T47D (cell line): Measurements from ENCODE around the gene RBMY1D.
"Not testable (repeated sequence)": the region's sequence is repeated elsewhere in the genome, so short reads cannot be mapped to it uniquely, and the experiment has no call there.

Source experiments
- DNase-seq, 2 experiments: peaks; one replicate each; pipeline versions ENCODE4 v3.0.0 to v3.0.0-alpha.2; 2011 to 2012; ENCODE audit warnings: low read depth in 1 of 2, low spot score in 1 of 2
- JUND ChIP-seq: IDR thresholded peaks from 2 replicates; pipeline ENCODE4 v1.6.1; 2012; ENCODE audit warnings: low read depth
- in situ Hi-C: cut with HindIII; loops from 2 replicates; pipeline ENCODE4 v1.10.0; 2016; ENCODE audit warnings: low sequenced_read_pairs, low pct_unique_long_range_greater_than_20kb

The RBMY1D gene

GRCh38 chrY:21894426-21894825 lies at the start of gene RBMY1D:
TSS of gene RBMY1D (minus strand) at chrY:21894526. CDS start at chrY:21892513, 2,013 bp downstream.
- DNase-seq, in situ Hi-C loops: not testable (repeated sequence)

GRCh38 chrY:21917932-21918331 lies 23.6 kb upstream of the RBMY1D start, which contains the start of gene RBMY1E:
TSS of gene RBMY1E (minus strand) at chrY:21918032. CDS start at chrY:21916054, 1,978 bp downstream.
- DNase-seq, in situ Hi-C loops: not testable (repeated sequence)

DNA sequence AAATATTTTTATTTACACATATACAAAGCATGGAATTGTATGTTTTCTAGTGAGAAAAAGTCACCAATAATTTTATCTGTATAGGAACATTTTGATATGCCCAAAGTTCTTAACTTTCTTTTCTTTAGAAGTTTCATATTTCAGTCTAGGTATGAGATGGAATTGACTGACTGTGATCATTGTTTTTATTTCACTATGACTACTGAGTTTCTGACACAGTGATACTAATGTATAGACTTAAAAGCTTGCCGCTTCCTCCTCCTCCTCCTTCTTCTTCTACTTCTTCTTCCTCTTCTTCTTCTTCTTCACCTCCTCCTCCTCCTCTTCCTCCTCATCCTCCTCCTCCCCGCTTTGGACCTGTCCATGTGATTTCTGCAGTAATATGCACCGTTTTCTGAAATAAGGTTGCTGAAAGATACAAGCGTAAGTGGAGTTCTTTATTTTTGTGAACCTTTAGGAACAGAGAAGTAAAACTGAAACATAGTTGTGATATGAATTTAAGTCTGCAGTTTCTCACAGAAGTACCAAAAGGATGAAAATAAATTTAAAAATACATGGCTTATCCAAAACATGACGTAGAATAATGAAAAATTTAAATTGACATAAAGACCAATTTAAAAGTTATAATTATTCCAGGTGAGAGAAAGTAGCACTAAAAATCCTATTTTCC lies 24.8 kb downstream of the RBMY1D start:
- in situ Hi-C loops, DNase-seq: not testable (repeated sequence)

DNA sequence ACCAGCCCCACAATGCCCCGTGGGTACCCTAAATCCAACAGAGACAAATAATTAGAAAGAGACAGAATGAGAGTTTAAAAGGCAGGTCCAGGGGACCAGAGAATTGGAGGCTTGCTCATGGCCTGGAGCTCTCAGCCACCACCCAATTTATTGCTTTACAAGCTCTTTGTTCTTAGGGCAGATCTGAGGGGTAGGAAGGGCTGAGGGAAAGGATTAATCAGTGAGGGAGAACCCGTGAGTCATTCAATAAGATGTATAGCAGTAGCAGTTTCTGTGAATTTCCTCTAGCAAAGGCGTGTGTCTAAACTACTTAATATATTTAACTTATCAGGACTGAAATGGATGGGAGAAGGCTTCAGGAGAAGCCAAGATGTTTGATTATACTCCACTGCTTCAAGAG lies 48.8 kb downstream of the RBMY1D start:
- DNase-seq, result no peak
- in situ Hi-C loops, result no loop called here
- no peak for TF ChIP-seq JUND

DNA sequence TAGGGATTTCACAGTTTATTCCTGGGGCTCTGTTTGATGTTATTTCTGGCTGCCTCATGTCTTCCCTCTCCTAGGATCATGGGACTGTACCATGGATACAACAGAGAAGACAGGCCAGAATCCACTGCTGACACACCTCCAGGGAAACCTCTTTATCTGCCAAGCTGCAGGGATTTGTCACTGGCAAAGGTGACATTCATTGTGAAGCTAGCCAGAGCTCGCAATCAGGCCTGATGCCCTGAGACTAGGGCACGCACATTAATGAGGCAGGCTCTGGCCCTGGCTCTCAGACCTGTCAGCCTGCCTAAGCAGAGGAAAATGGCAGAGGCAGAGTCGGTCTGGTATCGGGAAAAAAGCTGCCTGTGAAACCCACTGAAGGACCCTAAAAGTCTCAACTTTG lies 52.2 kb downstream of the RBMY1D start:
- in situ Hi-C loops, result no loop called here
- no peak for TF ChIP-seq JUND
- DNase-seq, result no peak

- TF ChIP-seq JUND, result no peak
- DNase-seq, result no peak
- in situ Hi-C loops, result no loop called here
These were observed 54.8 kb downstream of the RBMY1D start for GRCh38 chrY:21839489-21839888.

- no peak for DNase-seq
- in situ Hi-C loops, result no loop called here
- no peak for TF ChIP-seq JUND
These were observed 58.0 kb downstream of the RBMY1D start for GRCh38 chrY:21836343-21836742.

DNA sequence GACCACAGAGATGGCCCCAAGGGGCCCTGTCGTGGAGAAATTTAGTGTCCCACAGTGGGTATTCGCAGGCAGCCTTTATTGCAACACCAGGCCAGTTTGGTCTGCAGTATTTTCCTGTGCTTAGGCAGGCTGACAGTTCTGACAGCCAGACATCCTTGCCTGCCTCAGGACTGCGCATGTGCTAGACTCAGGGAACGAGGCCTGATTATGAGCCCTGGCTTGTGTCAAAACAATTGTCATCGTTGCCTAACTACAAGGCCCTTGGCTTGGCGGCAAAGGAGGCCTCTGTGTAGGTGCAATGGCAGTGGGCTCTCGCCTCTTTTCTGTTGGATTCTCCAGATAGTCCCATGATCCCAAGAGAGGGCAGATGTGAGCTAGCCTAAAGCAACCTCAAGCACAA lies 59.3 kb downstream of the RBMY1D start:
- no peak for DNase-seq
- in situ Hi-C loops, result no loop called here
- no peak for TF ChIP-seq JUND
